ENCODE measurements around the gene CCDC91.

Gene CCDC91

GRCh38 chr12:28239918-28240317 lies 49.7 kb downstream of the CCDC91 start:
- Histone ChIP-seq H2AK5ac (ENCODE audit: low read length, severe bottlenecking) (no peak overlapping the region), H2BK15ac (ENCODE audit: low read depth, poor library complexity, severe bottlenecking) (no peak overlapping the region)
- no CpG with 5 or more reads among the region's 3 CpGs for WGBS

DNA sequence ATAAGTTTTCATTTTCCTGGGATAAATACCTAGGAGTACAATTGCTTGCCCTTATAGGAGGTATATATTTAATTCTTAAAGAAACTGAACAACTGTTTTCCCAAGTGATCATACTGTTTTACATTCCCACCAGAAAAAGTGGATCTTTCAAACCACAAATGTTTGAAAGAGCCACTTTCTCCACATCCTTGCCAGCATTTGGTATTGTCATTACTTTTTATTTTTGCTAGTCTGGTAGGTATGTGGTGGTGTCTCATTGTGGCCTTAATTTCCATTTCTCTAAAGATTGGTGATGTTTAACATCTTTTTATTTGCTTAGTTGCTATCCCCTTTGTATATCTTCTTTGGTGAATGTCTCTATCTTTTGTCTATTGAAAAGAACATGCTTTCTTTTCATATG lies 50.6 kb downstream of the CCDC91 start:
- Histone ChIP-seq H3K27me3 (ENCODE audit: control insufficient read depth in 1 of 2, insufficient read depth in 1 of 2, low read length in 2 of 2) (no peaks in the 10 kb centered on the region), H3K4me3 (ENCODE audit: insufficient read depth in 1 of 2, low read depth in 1 of 2, low read length in 2 of 2) (no peak overlapping the region), H2BK5ac (ENCODE audit: low read depth, low read length, poor library complexity, severe bottlenecking) (no peak overlapping the region), H3K18ac (ENCODE audit: low read depth in 1 of 2, low read length in 2 of 2) (no peak overlapping the region), H2AK5ac (ENCODE audit: low read length, severe bottlenecking) (no peak overlapping the region), H3K23ac (ENCODE audit: low read length in 2 of 2) (no peak overlapping the region), H3K4me1 (ENCODE audit: control insufficient read depth, insufficient read depth, low read depth, low read length) (no peaks in the 10 kb centered on the region), H3K4ac (ENCODE audit: low read depth in 1 of 2, low read length in 2 of 2) (no peak overlapping the region), H2BK15ac (ENCODE audit: low read depth, poor library complexity, severe bottlenecking) (no peak overlapping the region), H2BK12ac (ENCODE audit: low read length in 2 of 2) (no peak overlapping the region), H2BK120ac (ENCODE audit: low read depth, low read length) (no peak overlapping the region), H3K14ac (ENCODE audit: low read length in 2 of 2) (no peak overlapping the region), H4K8ac (ENCODE audit: low read length) (no peak overlapping the region), H2AFZ (ENCODE audit: low read depth, low read length) (no peak overlapping the region), H3K36me3 (ENCODE audit: control insufficient read depth in 1 of 2, insufficient read depth in 2 of 2, low read depth in 1 of 2, low read length in 2 of 2) (no peaks in the 10 kb centered on the region), H3K79me1 (replicated peaks; ENCODE audit: low read length, poor library complexity, severe bottlenecking) (peaks cover 13% of the 10 kb centered on the region), H3K27ac (ENCODE audit: low read length, poor library complexity, severe bottlenecking) (no peak overlapping the region), H3K4me2 (ENCODE audit: low read length, poor library complexity, severe bottlenecking) (no peak overlapping the region), H4K91ac (ENCODE audit: low read length) (no peak overlapping the region), H3K9ac (ENCODE audit: low read length) (no peak overlapping the region), H3K9me3 (ENCODE audit: control insufficient read depth, low read length) (no peaks in the 10 kb centered on the region)
- no peak for DNase-seq

More at GRCh38 chr12:28239918-28240317, 49.7 kb downstream of the CCDC91 start:
- DNase-seq, result no peak
- Histone ChIP-seq H3K23ac (ENCODE audit: low read length in 2 of 2) (no peak overlapping the region), H3K4ac (ENCODE audit: low read depth in 1 of 2, low read length in 2 of 2) (no peak overlapping the region), H2AFZ (ENCODE audit: low read depth, low read length) (no peak overlapping the region), H3K27ac (ENCODE audit: low read length, poor library complexity, severe bottlenecking) (no peak overlapping the region), H4K8ac (ENCODE audit: low read length) (no peak overlapping the region), H3K9ac (ENCODE audit: low read length) (no peak overlapping the region), H2BK5ac (ENCODE audit: low read depth, low read length, poor library complexity, severe bottlenecking) (no peak overlapping the region), H4K91ac (ENCODE audit: low read length) (no peak overlapping the region), H3K4me2 (ENCODE audit: low read length, poor library complexity, severe bottlenecking) (no peak overlapping the region), H2BK12ac (ENCODE audit: low read length in 2 of 2) (no peak overlapping the region), H3K9me3 (ENCODE audit: control insufficient read depth, low read length) (no peaks in the 10 kb centered on the region), H3K79me1 (replicated peaks; ENCODE audit: low read length, poor library complexity, severe bottlenecking) (peaks cover 13% of the 10 kb centered on the region), H3K14ac (ENCODE audit: low read length in 2 of 2) (no peak overlapping the region), H2BK120ac (ENCODE audit: low read depth, low read length) (no peak overlapping the region), H3K18ac (ENCODE audit: low read depth in 1 of 2, low read length in 2 of 2) (no peak overlapping the region), H3K4me3 (ENCODE audit: insufficient read depth in 1 of 2, low read depth in 1 of 2, low read length in 2 of 2) (no peak overlapping the region), H3K27me3 (ENCODE audit: control insufficient read depth in 1 of 2, insufficient read depth in 1 of 2, low read length in 2 of 2) (no peaks in the 10 kb centered on the region), H3K36me3 (ENCODE audit: control insufficient read depth in 1 of 2, insufficient read depth in 2 of 2, low read depth in 1 of 2, low read length in 2 of 2) (no peaks in the 10 kb centered on the region), H3K4me1 (ENCODE audit: control insufficient read depth, insufficient read depth, low read depth, low read length) (no peaks in the 10 kb centered on the region)

DNA sequence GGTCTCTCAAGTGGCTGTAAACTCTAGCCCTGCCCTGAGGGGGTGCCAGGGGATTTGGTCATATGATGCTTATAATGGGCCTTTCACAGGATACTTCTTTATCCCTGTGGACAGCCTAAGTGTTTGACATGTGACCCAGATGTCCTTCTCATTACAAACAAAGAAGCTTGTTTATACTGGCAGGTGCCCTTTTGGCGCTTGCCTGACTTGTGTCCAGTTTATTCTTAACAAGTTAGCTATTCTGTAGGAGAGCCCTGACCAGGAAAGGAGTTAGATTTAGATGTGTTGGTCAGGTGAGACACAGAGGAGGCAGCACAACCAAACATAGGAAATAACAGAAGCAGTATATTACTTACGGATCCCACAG lies 51.9 kb downstream of the CCDC91 start:
- Histone ChIP-seq H2BK120ac (ENCODE audit: low read depth, low read length) (no peak overlapping the region), H3K27ac (ENCODE audit: low read length, poor library complexity, severe bottlenecking) (no peak overlapping the region), H3K18ac (ENCODE audit: low read depth in 1 of 2, low read length in 2 of 2) (peak overlapping the region in 1 of 2 experiments; percentile 12), H2BK5ac (ENCODE audit: low read depth, low read length, poor library complexity, severe bottlenecking) (no peak overlapping the region), H3K9me3 (ENCODE audit: control insufficient read depth, low read length) (no peaks in the 10 kb centered on the region), H2BK15ac (ENCODE audit: low read depth, poor library complexity, severe bottlenecking) (no peak overlapping the region), H3K4me2 (ENCODE audit: low read length, poor library complexity, severe bottlenecking) (no peak overlapping the region), H2BK12ac (ENCODE audit: low read length in 2 of 2) (peak overlapping the region in 1 of 2 experiments; percentile 25), H3K4me1 (ENCODE audit: control insufficient read depth, insufficient read depth, low read depth, low read length) (no peaks in the 10 kb centered on the region), H3K79me1 (replicated peaks; ENCODE audit: low read length, poor library complexity, severe bottlenecking) (peaks cover 15% of the 10 kb centered on the region), H2AFZ (ENCODE audit: low read depth, low read length) (no peak overlapping the region), H3K14ac (ENCODE audit: low read length in 2 of 2) (no peak overlapping the region), H2AK5ac (ENCODE audit: low read length, severe bottlenecking) (no peak overlapping the region), H4K91ac (ENCODE audit: low read length) (no peak overlapping the region), H4K8ac (ENCODE audit: low read length) (no peak overlapping the region), H3K27me3 (ENCODE audit: control insufficient read depth in 1 of 2, insufficient read depth in 1 of 2, low read length in 2 of 2) (no peaks in the 10 kb centered on the region), H3K4me3 (ENCODE audit: insufficient read depth in 1 of 2, low read depth in 1 of 2, low read length in 2 of 2) (no peak overlapping the region), H3K9ac (ENCODE audit: low read length) (no peak overlapping the region), H3K36me3 (ENCODE audit: control insufficient read depth in 1 of 2, insufficient read depth in 2 of 2, low read depth in 1 of 2, low read length in 2 of 2) (no peaks in the 10 kb centered on the region), H3K23ac (ENCODE audit: low read length in 2 of 2) (no peak overlapping the region), H3K4ac (ENCODE audit: low read depth in 1 of 2, low read length in 2 of 2) (no peak overlapping the region)
- no peak for DNase-seq
- 83% methylated on average over 2 of the region's 2 CpGs for WGBS

DNA sequence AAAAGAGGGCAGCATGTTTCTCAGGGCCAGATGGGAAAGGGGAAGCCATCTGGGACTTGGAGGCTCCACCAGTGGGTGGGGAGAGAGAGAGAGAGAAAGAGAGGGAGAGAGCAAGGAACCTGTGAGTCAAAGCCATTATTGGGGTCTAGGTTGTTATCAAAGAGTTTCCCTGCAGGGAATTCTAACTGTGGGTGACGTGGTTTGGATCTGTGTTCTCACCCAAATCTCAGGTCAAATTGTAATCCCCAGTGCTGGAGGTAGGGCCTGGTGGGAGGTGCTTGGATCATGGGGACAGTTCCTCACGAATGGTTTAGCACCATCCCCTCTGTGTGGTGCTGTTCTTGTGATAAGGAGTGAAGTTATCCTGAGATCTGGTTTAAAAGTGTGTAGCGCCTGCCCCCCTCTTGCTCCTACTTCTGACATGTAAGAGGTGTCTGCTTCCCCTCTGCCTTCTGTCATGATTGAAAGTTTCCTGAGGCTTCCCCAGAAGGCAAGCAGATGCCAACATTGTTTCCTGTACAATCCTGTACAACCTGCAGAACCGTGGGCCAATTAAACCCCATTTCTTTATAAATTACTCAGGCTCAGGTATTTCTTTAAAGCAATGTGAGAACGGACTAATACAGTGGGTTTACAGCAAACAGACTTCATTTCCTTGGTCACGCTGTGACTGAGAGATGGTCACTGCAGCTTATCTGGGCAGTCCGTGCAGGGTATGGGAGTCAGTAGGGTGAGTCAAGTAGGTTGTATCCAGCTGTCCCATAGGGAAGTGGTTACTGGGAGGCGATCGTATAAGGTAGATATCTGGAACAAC lies 52.4 kb downstream of the CCDC91 start:
- Histone ChIP-seq H3K4ac (ENCODE audit: low read depth in 1 of 2, low read length in 2 of 2) (no peak overlapping the region), H3K36me3 (ENCODE audit: control insufficient read depth in 1 of 2, insufficient read depth in 2 of 2, low read depth in 1 of 2, low read length in 2 of 2) (no peaks in the 10 kb centered on the region), H2AK5ac (ENCODE audit: low read length, severe bottlenecking) (no peak overlapping the region), H4K91ac (ENCODE audit: low read length) (no peak overlapping the region), H2BK5ac (ENCODE audit: low read depth, low read length, poor library complexity, severe bottlenecking) (no peak overlapping the region), H3K27me3 (ENCODE audit: control insufficient read depth in 1 of 2, insufficient read depth in 1 of 2, low read length in 2 of 2) (no peaks in the 10 kb centered on the region), H2BK15ac (ENCODE audit: low read depth, poor library complexity, severe bottlenecking) (no peak overlapping the region), H3K14ac (ENCODE audit: low read length in 2 of 2) (no peak overlapping the region), H3K18ac (ENCODE audit: low read depth in 1 of 2, low read length in 2 of 2) (peak overlapping the region in 1 of 2 experiments; percentile 12), H3K79me1 (replicated peaks; ENCODE audit: low read length, poor library complexity, severe bottlenecking) (peaks cover 15% of the 10 kb centered on the region), H3K27ac (ENCODE audit: low read length, poor library complexity, severe bottlenecking) (no peak overlapping the region), H4K8ac (ENCODE audit: low read length) (no peak overlapping the region), H2BK12ac (ENCODE audit: low read length in 2 of 2) (peak overlapping the region in 1 of 2 experiments; percentile 25), H2BK120ac (ENCODE audit: low read depth, low read length) (no peak overlapping the region), H3K23ac (ENCODE audit: low read length in 2 of 2) (no peak overlapping the region), H3K4me2 (ENCODE audit: low read length, poor library complexity, severe bottlenecking) (no peak overlapping the region), H3K9me3 (ENCODE audit: control insufficient read depth, low read length) (no peaks in the 10 kb centered on the region), H3K9ac (ENCODE audit: low read length) (no peak overlapping the region), H2AFZ (ENCODE audit: low read depth, low read length) (no peak overlapping the region), H3K4me1 (ENCODE audit: control insufficient read depth, insufficient read depth, low read depth, low read length) (no peaks in the 10 kb centered on the region), H3K4me3 (ENCODE audit: insufficient read depth in 1 of 2, low read depth in 1 of 2, low read length in 2 of 2) (no peak overlapping the region)
- DNase-seq, result no peak
- 90% methylated on average over 9 of the region's 9 CpGs for WGBS

Data from mesenchymal stem cell (in vitro differentiated cells and primary cell).